Transverse colon (tissue), 4 donors: ENCODE results near the gene PFDN2. TPM values are rescaled to one million over a fixed set of nuclear protein-coding genes. Genes with fewer than 3 reads are reported as not detected.
A peak's percentile ranks its signal among the peaks of the same experiment; 100 is the strongest.

Source experiments
- DNase-seq: peaks from one replicate; pipeline ENCODE4 v3.0.0-alpha.2; 2019
- H3K27ac ChIP-seq, 4 donors: fragments of 200-600 bp; sonication (generic); 2 replicates each; pipeline ENCODE4 v1.5.1; 2016 to 2018; ENCODE audit warnings: inconsistent platforms in 4 of 4
- H3K27me3 ChIP-seq: fragments of 200-600 bp; sonication (generic); 2 replicates; pipeline ENCODE4 v1.5.1; 2017; ENCODE audit warnings: inconsistent platforms
- H3K36me3 ChIP-seq, 4 donors: fragments of 200-600 bp; sonication (generic); 2 replicates each; pipeline ENCODE4 v1.5.1; 2017 to 2019; ENCODE audit warnings: inconsistent platforms in 4 of 4
- H3K4me1 ChIP-seq, 4 donors: fragments of 200-600 bp; sonication (generic); 2 replicates each; pipeline ENCODE4 v1.5.1; 2017 to 2020; ENCODE audit warnings: inconsistent platforms in 4 of 4
- H3K4me3 ChIP-seq, 4 donors: fragments of 200-600 bp; sonication (generic); 1 replicate in 1 of 4; 2 replicates in 3 of 4; pipeline versions ENCODE4 v1.5.1 to v1.6.1; 2017 to 2019; ENCODE audit warnings: inconsistent platforms in 4 of 4
- H3K9me3 ChIP-seq, 2 donors: fragments of 200-600 bp; sonication (generic); 2 replicates each; pipeline ENCODE4 v1.5.1; 2017 to 2019; ENCODE audit warnings: inconsistent platforms in 2 of 2
- EP300 ChIP-seq: sonication (generic); formaldehyde crosslinking; IDR thresholded peaks from one replicate; pipeline ENCODE4 v1.6.1; 2017; ENCODE audit warnings: antibody characterized with exemption, low read depth
- POLR2A ChIP-seq: fragments of 450-650 bp; IDR thresholded peaks from one replicate; pipeline ENCODE4 v1.6.1; 2016; ENCODE audit warnings: antibody characterized with exemption, mild to moderate bottlenecking, moderate library complexity
- POLR2AphosphoS5 ChIP-seq, 3 donors: sonication (generic); formaldehyde crosslinking; IDR thresholded peaks; one replicate each; pipeline ENCODE4 v1.6.1; 2016; ENCODE audit warnings: antibody characterized with exemption in 3 of 3
- WGBS, 2 donors: methylation state at CpG; one replicate each; pipeline ENCODE4 v1.1.5; 2018; ENCODE audit warnings: low coverage in 1 of 2; 5-methylcytosine and 5-hydroxymethylcytosine counted together
- in situ Hi-C, 4 donors: fragments of 200-750 bp; cut with MboI; loops; one replicate each; pipeline versions ENCODE4 v1.15.0 to v1.15.1; 2017; ENCODE audit warnings: low sequenced_read_pairs in 3 of 4, low pct_ligation_motif_present in 1 of 4, low pct_unique_long_range_greater_than_20kb in 1 of 4
- intact Hi-C: fragments of 100-400 bp; cut with DNase I; formaldehyde crosslinking; loops from one replicate; pipeline ENCODE4 v1.15.1; 2023; ENCODE audit warnings: low total_unique reads
- total RNA-seq, 4 donors: library from RNA; depleted of rRNA; stranded (reverse); fragments of >200 nt; gene quantifications; one replicate each; pipeline ENCODE4 v1.1.0, GENCODE V29; 2016
- TF ChIP-seq, protein P1 (sequence below), 5 experiments: fragments of 200-600 bp in 3 of 5; fragments of 450-650 bp in 2 of 5; sonication (generic) in 3 of 5; IDR thresholded peaks; 1 replicate in 2 of 5; 2 replicates in 3 of 5; pipeline ENCODE4 v1.5.1; 2016 to 2017; ENCODE audit warnings: antibody characterized with exemption in 5 of 5, inconsistent platforms in 3 of 5, mild to moderate bottlenecking in 2 of 5, moderate library complexity in 1 of 5

The PFDN2 gene
- total RNA-seq, 4 donors from 2014 or later = 28.9 to 70.5 (median 45.9) TPM

- 59% methylated on average over 7 of the region's 7 CpGs; no CpG with 5 or more reads in 1 of the 2 donors for WGBS, 2 donors
- Histone ChIP-seq H3K27me3 (no peaks in the 10 kb centered on the region), H3K36me3 (no peaks in the 10 kb centered on the region), H3K27ac (no peak overlapping the region), H3K9me3 (no peaks in the 10 kb centered on the region), H3K4me1 (peaks cover 0 to 3% (median 2%) of the 10 kb centered on the region in 4 donors), H3K4me3 (no peak overlapping the region)
- intact Hi-C loops (no loop called here), in situ Hi-C loops (loop anchor here in 1 of 4 donors (25.0 kb wide), 1 partner anchor 664 kb away; the partner anchor contains the start of gene DUSP12)
- TF ChIP-seq POLR2A = no peak
- TF ChIP-seq, protein P1, sequence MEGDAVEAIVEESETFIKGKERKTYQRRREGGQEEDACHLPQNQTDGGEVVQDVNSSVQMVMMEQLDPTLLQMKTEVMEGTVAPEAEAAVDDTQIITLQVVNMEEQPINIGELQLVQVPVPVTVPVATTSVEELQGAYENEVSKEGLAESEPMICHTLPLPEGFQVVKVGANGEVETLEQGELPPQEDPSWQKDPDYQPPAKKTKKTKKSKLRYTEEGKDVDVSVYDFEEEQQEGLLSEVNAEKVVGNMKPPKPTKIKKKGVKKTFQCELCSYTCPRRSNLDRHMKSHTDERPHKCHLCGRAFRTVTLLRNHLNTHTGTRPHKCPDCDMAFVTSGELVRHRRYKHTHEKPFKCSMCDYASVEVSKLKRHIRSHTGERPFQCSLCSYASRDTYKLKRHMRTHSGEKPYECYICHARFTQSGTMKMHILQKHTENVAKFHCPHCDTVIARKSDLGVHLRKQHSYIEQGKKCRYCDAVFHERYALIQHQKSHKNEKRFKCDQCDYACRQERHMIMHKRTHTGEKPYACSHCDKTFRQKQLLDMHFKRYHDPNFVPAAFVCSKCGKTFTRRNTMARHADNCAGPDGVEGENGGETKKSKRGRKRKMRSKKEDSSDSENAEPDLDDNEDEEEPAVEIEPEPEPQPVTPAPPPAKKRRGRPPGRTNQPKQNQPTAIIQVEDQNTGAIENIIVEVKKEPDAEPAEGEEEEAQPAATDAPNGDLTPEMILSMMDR (IDR thresholded peaks at IDR 0.05) = peak in 1 of 5 experiments; percentile 13
- DNase-seq = peak; percentile 65
Measured at GRCh38 chr1:161073474-161074121, 44.2 kb downstream of the PFDN2 start.

DNA sequence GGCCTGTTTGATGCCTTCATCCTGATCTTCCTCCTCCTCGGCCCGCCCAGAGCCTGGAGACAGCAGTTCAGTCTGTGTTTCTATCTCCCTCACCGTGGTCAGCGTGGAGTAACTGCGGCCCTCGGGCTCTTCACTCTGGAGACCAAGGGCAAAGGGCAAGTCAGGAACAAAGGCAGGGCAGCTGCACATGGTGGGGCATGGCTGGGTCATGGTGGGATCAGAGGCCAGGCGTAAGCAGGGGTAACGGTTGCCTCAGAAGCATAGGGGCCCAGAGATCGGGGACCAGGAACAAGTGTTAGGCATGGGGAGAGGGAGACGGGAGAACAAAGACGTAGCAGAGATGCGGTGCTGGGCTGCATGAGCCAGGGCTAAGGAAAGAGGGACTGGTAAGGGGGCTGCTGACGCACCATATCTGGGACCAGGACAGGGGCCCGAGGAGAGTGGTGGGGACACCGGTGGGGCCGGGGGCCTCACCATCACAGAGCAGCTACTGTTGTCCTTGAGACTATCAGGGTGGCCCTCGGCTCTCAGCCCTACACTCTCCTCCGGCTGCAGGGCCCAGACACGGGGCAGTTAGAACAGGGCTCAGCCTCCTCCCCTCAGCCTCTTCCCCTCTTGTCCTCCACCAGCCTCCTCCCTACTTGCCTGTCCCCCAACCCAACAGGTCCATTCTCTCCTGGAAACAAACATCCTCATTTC lies 44.9 kb downstream of the PFDN2 start:
- intact Hi-C loops (no loop called here), in situ Hi-C loops (loop anchor here in 1 of 4 donors (25.0 kb wide), 1 partner anchor 664 kb away; the partner anchor contains the start of gene DUSP12)
- Histone ChIP-seq H3K36me3 (no peaks in the 10 kb centered on the region), H3K4me3 (no peak overlapping the region), H3K9me3 (no peaks in the 10 kb centered on the region), H3K4me1 (peaks cover 0 to 5% (median 2%) of the 10 kb centered on the region in 4 donors), H3K27me3 (no peaks in the 10 kb centered on the region), H3K27ac (no peak overlapping the region)
- DNase-seq = no peak
- 93 to 96% methylated on average over 6 to 18 of the region's 19 CpGs for WGBS, 2 donors
- TF ChIP-seq POLR2A = no peak
- TF ChIP-seq POLR2AphosphoS5 (IDR thresholded peaks at IDR 0.05) = no peak
- no peak for TF ChIP-seq EP300
- TF ChIP-seq, protein P1 (IDR thresholded peaks at IDR 0.05) = no peak

GRCh38 chr1:161071886-161072371 lies 45.9 kb downstream of the PFDN2 start:
- in situ Hi-C loops (loop anchor here in 1 of 4 donors (25.0 kb wide), 1 partner anchor 665 kb away; the partner anchor contains the start of gene DUSP12), intact Hi-C loops (no loop called here)
- Histone ChIP-seq H3K4me3 (no peak overlapping the region), H3K4me1 (peaks cover 0 to 5% (median 2%) of the 10 kb centered on the region in 4 donors), H3K27ac (no peak overlapping the region), H3K36me3 (no peaks in the 10 kb centered on the region), H3K27me3 (no peaks in the 10 kb centered on the region), H3K9me3 (no peaks in the 10 kb centered on the region)
- WGBS, 2 donors = 38 to 67% methylated on average over 4 to 9 of the region's 9 CpGs
- peak; percentile 65 for DNase-seq
- TF ChIP-seq, protein P1 (IDR thresholded peaks at IDR 0.05) = peak; percentile 41 to 73 (median 59)
- no peak for TF ChIP-seq POLR2A
- TF ChIP-seq POLR2AphosphoS5 (IDR thresholded peaks at IDR 0.05) = no peak
- TF ChIP-seq EP300 = no peak

GRCh38 chr1:161070761-161071160 lies 47.1 kb downstream of the PFDN2 start:
- H3K27me3 ChIP-seq = no peaks in the 10 kb centered on the region
- TF ChIP-seq EP300 (no peak), POLR2AphosphoS5 (IDR thresholded peaks at IDR 0.05) (no peak), POLR2A (no peak)
- TF ChIP-seq, protein P1 (IDR thresholded peaks at IDR 0.05) = no peak
- in situ Hi-C loops = loop anchor here in 1 of 4 donors (25.0 kb wide), 1 partner anchor 667 kb away; the partner anchor contains the start of gene DUSP12
- H3K4me1 ChIP-seq = peaks cover 0 to 6% (median 2%) of the 10 kb centered on the region in 4 donors
- no peaks in the 10 kb centered on the region for H3K9me3 ChIP-seq
- no peak for DNase-seq
- H3K27ac ChIP-seq = no peak overlapping the region
- WGBS, 2 donors = 90% methylated on average over 4 of the region's 4 CpGs; no CpG with 5 or more reads in 1 of the 2 donors
- intact Hi-C loops = no loop called here
- no peak overlapping the region for H3K4me3 ChIP-seq
- H3K36me3 ChIP-seq = no peaks in the 10 kb centered on the region
